AML-193 (cell line): ENCODE results near the gene TRPM4.
"Not testable (repeated sequence)": the region's sequence is repeated elsewhere in the genome, so short reads cannot be mapped to it uniquely, and the experiment has no call there.

Experiments used
- DNase-seq, 2 experiments: peaks; one replicate each; lab custom pipeline; 2025; lab: John Stamatoyannopoulos, UW

TRPM4 gene

DNA sequence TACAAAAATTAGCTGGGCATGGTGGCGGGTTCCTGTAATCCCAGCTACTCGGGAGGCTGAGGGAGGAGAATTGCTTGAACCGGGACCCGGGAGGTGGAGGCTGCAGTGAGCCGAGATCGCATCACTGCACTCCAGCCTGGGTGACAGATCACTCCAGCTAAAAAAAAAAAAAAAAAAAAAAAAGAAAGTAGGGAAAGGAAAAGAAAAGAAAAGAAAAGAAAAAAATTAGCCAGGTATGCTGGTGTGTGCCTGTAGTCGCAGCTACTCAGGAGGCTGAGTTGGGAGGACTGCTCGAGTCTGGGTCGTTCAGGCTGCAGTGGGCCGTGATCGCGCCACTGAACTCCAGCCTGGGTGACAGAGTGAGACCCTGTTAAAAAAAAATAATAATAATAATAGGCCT lies 30.4 kb upstream of the TRPM4 start:
- DNase-seq: not testable (repeated sequence)

DNA sequence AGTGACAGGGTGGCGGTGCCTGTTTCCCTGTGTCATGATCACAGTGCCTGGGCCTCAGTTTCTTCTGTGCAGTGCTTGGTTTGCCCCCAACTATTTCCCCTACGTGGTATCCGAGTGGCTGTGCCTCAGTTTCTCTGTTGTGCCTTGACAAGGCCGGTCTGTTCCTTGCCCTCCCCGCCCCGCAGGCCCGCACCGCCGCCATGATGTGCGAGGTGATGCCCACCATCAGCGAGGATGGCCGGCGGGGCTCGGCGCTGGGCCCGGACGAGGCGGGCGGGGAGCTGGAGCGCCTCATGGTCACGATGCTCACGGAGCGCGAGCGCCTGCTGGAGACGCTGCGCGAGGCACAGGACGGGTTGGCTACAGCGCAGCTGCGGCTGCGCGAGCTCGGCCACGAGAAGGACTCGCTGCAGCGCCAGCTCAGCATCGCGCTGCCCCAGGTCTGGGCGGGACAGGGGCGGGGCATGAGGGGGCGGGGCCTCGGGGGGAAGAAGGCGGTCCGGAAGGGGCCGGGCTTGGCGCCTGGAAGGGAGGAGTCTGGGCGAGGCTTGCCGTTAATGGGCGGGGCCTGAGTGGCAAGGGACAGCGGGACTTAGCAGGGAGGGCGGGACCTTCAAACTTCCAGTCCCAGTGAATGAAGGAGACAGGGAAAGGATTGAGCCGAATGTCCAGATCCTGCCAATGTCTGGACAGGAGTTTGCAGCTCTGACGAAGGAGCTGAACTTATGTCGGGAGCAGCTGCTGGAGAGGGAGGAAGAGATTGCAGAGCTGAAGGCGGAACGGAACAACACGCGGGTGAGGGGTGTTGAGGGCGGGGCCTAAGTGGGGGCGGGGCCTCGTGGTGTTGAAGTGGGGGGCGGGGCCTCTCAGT lies 29.7 kb upstream of the TRPM4 start:
- peak; percentile 86 to 90 for DNase-seq

DNA sequence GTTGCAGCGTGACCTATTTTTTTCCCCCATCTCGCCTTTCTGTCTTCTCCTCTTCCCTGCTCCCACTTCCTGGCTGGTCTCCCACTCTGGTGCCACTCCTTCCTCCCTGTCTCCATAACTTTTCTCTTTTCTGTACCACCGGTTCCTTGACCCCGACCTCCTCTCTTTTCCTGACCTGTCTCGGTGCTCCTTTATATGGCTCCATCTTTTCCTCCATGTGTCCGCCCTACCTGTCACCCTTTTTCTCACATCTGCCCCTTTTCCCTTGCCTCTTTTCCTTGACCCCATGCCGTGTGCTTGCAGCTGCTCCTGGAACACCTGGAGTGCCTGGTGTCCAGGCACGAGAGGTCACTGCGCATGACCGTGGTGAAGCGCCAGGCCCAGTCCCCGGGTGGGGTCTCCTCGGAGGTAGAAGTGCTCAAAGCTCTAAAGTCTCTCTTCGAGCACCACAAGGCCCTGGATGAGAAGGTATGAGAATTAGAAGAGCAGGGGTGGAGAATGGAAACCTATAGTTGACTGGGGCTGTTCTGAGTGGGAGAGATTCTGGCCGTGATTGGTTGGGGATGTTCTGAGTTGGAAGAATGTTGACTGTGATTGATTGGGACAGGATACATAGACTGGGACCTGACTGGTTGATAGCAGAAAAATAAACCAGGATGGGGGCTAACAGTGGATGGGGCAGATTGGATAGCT lies 28.9 kb upstream of the TRPM4 start:
- DNase-seq: no peak

DNA sequence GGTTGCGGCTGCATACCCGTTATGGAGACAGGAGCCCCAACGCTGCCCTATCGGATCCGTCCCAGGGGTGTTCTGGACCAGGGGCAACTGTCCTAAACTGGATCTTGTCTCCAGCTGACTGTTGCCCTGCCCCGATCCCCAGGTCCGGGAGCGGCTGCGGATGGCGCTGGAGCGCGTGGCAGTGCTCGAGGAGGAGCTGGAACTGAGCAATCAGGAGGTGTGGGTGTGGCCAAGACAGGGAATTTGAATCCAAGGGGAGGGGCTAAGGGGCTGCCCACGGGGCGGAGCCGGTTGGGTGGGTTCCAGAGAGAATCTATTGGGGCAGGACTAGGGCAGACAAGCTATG lies 28.4 kb upstream of the TRPM4 start:
- DNase-seq: no peak

DNA sequence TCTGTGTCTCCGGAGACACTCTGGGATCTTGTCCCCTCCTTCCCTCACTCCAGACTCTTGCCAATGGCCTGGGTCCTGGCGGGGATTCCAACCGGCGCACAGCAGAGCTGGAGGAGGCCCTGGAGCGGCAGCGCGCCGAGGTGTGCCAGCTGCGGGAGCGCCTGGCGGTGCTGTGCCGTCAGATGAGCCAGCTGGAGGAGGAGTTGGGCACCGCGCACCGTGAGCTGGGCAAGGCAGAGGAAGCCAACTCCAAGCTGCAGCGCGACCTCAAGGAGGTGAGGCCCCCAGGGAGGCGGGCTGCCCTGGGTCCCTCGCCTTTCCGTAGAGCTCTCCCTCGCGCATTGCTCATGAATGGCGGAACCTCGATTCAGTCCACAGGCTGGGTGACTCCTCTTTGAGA lies 27.3 kb upstream of the TRPM4 start:
- no peak for DNase-seq

DNA sequence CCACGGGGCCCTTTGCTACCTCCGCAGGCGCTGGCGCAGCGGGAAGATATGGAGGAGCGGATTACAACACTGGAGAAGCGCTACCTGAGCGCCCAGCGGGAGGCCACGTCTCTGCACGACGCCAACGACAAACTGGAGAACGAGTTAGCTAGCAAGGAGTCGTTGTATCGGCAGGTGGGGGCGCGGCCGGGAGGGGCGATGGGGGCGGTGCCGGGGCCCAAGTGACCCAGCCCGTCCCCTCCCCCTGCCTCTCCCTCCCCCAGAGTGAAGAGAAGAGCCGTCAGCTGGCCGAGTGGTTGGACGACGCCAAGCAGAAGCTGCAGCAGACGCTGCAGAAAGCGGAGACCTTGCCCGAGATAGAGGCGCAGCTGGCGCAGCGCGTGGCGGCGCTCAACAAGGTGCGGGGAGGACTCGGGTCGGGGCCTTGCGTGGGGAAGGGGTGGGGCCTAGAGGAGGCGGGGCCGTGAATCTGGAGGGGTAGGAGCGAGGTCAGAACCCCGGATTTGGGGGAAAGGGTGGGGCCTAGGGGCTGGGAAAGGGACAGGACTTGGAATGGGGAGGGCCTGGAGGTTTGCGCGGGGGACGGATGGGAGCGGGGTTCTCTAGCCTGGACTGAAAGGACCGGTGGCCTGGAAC lies 24.5 kb upstream of the TRPM4 start:
- no peak for DNase-seq

DNA sequence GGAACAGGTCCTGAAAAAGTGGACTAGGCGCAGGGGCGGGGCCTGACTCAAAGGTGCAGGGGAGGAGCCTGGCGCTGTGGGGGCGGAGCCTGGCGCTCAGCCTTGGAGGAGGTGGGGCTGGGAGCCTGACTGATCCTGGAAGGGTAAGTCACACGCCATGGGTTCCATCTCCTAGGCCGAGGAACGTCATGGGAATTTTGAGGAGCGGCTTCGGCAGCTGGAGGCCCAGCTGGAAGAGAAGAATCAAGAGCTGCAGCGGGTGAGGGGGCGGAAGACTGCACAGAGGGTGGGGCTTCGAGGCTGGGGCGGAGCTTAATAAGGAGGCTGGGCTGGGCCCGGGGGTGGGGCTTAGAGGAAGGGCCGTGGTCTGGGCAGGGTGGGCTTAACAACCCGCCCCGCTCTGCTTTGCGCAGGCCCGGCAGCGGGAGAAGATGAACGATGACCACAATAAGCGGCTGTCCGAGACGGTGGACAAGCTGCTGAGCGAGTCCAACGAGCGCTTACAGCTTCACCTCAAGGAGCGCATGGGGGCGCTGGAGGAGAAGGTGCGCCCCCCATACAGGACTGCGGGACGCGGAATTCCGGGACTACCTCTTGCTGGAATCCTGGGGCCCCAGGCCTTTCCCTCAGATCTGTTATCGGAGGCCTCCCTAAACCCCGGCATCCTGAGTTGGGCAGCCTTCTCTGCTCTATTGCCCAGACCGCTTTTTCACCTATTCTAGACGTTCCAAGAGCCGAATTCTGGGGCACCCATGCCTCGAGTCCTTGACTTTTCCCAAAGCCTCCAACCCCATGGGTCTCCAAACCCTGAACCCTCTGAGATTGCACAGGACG lies 23.8 kb upstream of the TRPM4 start:
- DNase-seq: no peak

DNA sequence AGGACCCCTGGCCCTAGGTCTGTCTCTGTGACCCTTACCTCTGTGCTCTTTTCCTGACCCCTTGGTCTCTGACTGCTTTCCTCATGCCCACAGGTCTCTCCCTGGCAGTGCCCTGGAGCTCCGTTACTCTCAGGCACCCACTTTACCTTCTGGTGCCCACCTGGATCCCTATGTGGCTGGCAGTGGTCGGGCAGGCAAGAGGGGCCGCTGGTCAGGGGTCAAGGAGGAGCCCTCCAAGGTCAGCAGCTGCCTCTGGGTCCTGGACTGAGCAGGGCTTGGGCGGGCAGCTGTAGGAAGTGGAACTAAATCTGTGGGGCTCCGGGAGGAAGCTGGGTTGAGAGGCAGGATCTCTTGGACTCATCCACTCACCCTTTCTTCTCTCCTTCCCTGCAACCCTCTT lies 21.9 kb upstream of the TRPM4 start:
- no peak for DNase-seq

DNA sequence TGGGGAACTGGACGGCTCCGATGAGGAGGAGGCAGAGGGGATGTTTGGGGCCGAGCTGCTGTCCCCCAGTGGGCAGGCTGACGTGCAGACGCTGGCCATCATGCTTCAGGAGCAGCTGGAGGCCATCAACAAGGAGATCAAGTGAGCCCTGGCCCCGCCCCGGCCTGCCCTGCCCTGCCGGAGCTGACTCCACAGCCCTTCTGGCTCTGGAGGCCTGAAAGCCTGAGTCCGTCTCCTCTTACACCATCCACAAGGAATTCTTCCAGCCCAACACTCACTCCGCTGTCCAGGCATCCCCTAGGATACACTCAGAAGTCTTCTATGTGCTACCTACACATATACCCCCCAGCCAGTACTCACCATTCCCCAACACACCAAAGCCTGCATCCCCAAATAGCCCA lies 20.8 kb upstream of the TRPM4 start:
- no peak for DNase-seq

DNA sequence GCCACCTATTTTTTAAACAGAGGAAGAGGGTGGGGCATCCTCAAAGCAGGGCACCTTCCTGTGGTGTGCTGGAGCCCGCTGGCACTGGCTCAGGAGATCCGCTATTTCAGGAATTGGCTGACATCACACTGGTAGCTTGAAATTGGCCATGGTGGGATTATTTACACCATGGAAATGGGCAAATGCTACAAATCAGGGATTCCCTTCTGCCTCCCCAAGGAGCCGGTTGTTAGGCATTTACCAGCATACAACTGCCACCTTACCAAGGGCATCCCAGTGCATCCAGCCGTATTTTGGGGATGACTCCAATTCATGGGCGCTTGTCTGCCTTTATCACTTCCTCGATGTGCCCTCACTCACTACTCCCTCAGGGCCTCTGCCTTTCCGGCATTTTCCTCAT lies 16.6 kb upstream of the TRPM4 start:
- DNase-seq: no peak

DNA sequence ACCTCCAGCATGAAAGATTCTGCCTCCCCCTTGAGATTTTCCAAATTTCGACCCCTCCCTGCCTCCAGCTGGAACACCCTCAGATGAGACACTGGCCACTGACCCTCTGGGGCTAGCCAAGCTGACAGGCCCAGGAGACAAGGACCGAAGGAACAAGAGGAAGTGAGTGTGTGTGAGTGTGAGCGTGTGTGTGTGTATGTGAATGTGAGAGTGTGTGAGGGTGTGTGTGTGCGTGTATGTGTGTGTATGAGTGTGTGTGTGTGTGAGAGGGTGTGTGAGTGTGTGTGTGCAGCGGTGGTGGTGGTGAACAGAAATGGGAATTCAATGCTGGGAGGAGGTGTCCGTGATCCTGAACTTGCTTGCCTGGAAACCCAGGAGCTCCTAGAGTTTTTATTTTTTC lies 16.2 kb upstream of the TRPM4 start:
- no peak for DNase-seq

DNA sequence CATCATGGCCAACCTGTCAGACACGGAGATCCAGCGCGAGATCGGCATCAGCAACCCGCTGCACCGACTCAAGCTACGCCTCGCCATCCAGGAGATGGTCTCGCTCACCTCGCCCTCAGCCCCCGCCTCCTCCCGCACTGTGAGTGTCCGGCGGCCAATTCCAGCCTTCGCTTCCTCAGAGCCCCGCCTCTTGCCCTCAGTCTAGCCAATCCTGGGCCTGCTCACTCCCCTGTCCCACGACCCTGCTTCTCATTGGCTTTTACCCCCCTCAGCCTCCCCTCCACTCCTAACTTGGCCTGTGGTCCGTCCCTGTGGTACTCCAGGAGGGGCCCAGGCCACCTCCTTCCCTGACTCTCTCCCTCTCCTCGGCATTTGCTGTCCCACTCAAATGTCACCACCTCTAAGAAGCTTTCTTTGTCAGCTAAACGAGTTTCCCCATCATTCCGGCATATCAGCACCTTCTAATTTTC lies 14.7 kb upstream of the TRPM4 start:
- DNase-seq: peak in 1 of 2 experiments; percentile 11

DNA sequence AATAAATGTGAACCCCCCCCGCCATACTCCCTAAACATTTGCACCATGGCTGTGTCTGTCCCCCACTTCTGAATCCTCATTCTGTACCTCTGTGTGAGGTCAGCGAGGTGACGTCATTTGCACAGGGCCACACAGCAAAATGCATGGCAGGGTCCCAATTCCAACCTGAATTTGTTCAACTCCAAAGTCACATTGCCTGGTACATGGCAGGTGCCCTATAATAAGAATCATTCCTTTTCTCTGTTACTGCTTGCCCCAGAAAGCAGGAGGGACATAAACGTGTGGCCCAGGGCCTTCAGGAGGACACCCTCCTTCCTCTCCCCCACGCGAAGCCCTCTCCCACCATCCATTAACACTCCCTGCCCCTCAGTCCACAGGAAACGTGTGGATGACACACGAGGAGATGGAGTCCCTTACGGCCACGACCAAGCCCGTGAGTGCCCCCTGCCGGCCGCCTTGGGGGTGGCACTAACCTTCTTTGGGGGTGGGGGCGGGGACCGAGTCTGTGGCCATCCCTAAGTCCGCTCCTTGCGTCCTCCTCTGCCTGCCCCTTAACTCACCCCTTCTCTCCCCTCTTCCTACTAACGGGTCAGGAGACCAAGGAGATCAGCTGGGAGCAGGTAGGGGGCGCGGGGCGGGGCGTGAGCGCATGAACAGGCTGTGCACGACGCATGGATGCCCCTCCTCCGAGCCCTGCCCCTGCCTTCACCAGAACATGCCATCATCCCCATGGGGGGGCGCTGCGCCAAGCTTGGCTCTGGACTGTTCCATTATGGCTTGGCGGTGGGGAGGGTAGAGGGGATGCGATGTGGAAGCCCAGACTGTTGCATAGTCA lies 11.8 kb upstream of the TRPM4 start:
- DNase-seq: peak; percentile 34 to 37

DNA sequence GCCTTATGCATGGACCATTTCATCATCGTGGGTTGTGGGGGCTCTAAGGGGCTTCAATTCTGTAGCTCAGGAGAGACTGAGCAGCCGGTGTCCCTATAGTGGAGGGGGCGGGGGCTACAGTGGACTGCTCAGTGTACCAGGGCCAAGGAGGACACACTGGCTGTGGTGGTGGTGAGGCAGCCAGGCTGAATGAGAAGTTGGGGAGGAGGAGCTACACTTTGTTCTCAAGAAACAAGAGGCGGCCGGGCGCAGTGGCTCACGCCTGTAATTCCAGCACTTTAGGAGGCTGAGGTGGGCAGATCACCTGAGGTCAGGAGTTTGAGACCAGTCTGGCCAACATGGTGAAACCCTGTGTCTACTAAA lies 11.2 kb upstream of the TRPM4 start:
- not testable (repeated sequence) for DNase-seq

DNA sequence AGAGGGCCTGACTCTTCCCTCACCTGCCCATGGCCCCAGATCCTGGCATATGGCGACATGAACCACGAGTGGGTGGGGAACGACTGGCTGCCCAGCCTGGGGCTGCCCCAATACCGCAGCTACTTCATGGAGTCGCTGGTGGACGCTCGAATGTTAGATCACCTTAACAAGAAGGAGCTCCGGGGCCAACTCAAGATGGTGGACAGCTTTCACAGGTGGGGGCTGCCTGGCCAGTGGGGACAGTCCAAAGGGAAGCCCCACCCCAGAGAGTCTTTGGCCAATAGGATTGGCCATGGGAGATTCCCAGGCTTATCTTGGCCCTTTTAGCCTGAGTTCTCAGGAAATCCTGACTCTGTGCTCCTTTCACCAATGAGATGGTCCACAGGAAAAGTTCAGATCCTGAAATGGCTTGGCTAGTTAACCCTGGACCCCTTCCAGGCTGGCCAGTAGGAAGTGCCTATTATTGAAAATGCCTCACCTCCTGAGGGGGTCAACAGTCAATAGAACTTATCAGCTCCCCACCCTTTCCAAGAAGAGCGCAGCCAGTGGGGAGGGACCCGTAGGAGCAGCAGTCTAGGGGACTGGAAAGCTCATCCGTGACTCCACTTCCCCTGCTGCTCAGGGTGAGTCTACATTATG lies 9.4 kb upstream of the TRPM4 start:
- DNase-seq: no peak

DNA sequence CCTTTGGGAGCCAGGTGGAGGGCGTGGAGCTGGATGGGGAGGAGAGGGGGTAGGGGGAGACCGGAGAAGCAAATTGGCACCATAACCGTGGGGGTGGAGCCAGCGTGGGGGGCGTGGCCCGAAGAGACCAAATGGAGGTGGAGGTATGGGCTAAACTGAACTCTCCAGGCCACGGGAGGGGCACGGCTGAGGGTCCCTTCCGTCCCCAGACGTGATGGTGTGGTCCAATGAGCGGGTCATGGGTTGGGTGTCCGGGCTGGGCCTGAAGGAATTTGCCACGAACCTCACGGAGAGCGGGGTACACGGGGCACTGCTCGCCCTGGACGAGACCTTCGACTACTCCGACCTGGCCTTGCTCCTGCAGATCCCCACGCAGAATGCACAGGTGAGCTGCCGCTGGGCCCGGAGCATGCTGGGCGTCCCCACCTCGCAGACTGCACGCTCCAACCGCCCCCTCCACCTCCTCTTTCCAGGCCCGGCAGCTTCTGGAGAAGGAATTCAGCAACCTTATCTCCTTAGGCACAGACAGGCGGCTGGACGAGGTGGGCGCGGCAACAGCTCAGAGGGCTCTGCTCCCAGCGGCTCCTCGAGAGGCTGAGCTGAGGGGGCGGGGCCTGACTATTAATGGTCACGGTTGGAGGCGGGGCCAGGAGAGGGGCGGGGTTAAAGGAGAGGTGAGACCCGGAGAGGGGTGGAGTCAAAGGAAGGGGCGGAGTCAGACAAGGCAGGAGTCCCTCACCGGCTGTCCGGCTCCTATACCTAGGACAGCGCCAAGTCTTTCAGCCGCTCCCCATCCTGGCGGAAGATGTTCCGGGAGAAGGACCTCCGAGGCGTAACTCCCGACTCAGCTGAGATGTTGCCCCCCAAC lies 8.6 kb upstream of the TRPM4 start:
- DNase-seq: peak; percentile 58 to 71

DNA sequence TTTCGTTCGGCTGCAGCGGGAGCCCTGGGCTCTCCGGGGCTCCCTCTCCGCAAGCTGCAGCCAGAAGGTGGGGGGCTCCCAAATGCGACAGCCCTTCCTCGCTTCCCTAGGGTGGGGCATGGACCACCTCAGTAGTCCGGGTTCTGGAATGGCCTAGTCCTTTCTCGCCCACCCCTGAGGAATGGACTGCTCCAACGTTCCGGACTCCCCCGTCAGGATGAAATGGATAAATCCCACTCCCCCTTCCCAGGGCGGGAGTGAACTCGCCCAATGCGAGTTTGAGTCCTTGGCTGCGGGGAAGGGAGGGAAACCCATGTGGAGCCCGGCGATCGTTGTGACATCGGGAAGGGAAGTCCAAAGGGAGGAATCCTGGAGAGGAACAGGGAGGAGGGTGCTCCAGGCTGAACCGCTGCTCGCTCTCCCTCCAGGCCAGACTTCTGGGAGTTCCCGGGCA lies 7.9 kb upstream of the TRPM4 start:
- DNase-seq: peak; percentile 21 to 37

DNA sequence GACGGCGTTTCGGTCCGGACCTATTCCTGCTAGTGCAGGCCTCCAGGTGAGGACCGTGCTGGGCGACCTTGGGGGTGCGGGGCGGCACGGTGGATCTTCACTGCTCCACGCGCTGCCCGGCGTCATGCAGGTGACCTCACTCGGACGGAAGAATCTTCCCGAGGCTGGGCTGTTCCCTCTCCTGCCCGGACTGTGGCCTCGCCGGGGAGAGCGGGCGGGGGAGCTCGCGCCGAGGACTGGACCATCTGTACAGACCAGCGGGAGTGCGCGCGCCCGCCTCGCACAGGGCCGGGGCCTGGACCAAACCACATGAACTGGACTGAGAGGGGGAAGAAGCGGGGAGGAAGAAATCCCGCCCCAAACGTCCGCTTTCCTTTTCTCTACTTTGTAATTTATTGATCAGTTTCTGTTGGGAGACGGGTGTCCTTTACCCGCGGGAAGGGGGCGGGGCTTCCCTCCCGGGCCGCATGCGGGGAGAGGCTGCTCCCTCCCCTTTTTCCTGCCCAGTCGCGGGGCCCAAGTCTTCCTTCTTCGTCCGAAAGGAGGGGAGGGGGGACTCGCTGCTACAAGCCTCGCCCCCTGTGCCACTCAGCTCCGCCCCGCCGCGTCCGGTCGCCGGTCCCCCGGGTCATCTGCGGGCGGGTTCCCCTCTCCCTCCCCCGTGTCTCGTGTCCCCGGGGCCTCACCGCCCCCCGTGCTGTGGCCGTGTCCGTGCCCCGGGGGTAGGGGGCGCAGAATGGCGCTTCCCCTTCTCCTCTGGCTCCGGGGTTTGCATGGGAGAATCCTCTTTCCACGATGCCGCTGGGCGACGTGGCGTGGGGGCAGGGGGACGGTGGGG lies 7.3 kb upstream of the TRPM4 start:
- DNase-seq: peak; percentile 81 to 90

DNA sequence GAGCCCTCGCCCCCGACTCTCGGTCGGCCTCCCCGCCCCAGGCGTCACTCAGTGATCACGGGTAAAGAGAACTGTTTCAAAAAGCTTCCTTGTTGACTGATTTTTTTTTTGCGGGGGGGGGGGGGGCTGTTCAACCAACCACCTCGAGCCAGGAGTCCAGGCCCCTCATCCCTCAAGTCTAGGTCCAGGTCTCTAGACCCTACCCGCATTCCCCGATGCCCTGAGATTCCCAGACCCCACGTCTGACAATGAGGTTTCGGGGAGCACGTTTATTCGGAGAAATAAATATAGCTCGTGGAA lies 6.7 kb upstream of the TRPM4 start:
- DNase-seq: no peak
